Thoracic aorta (tissue), 2 donors: ENCODE data around the gene ZNF165. TPM values are rescaled to one million over a fixed set of nuclear protein-coding genes. Genes with fewer than 3 reads are reported as not detected.
"Not testable (repeated sequence)": the region's sequence is repeated elsewhere in the genome, so short reads cannot be mapped to it uniquely, and the experiment has no call there.

Experiments used
- ATAC-seq: fragments of 150-250 bp; one replicate; pipeline ENCODE4 v1.8.0; 2017; ENCODE audit warnings: low read depth; ENCODE audit not compliant: insufficient number of reproducible peaks, low FRiP score
- DNase-seq: peaks from one replicate; pipeline ENCODE4 v3.0.0-alpha.2; 2020; ENCODE audit warnings: low spot score
- H3K27ac ChIP-seq, 2 donors: fragments of 200-600 bp; sonication (generic); 1 replicate in 1 of 2; 2 replicates in 1 of 2; pipeline ENCODE4 v1.5.1; 2016; ENCODE audit warnings: mild to moderate bottlenecking in 2 of 2, moderate library complexity in 2 of 2
- H3K27me3 ChIP-seq: fragments of 200-600 bp; sonication (generic); replicated peaks from 2 replicates; pipeline ENCODE4 v1.6.0; 2016; ENCODE audit warnings: mild to moderate bottlenecking; ENCODE audit not compliant: insufficient read depth
- H3K36me3 ChIP-seq: fragments of 200-600 bp; sonication (generic); one replicate; pipeline ENCODE4 v1.5.1; 2016
- H3K4me1 ChIP-seq, 2 donors: fragments of 200-600 bp; sonication (generic); 1 replicate in 1 of 2; 2 replicates in 1 of 2; pipeline versions ENCODE4 v1.5.1 to v1.6.0; 2016; ENCODE audit warnings: low read depth in 2 of 2, mild to moderate bottlenecking in 1 of 2; ENCODE audit not compliant: control insufficient read depth in 1 of 2
- H3K4me3 ChIP-seq: fragments of 200-600 bp; sonication (generic); 2 replicates; pipeline ENCODE4 v1.5.1; 2016; ENCODE audit warnings: mild to moderate bottlenecking
- H3K9me3 ChIP-seq: fragments of 200-600 bp; sonication (generic); 2 replicates; pipeline ENCODE4 v1.5.1; 2016
- CTCF ChIP-seq: fragments of 200-600 bp; sonication (generic); IDR thresholded peaks from one replicate; pipeline ENCODE4 v1.5.1; 2019; ENCODE audit warnings: antibody characterized with exemption
- total RNA-seq, 2 donors: library from RNA; depleted of rRNA; stranded (reverse); fragments of >200 nt; gene quantifications; one replicate each; pipeline versions ENCODE4 v1.1.0 to v1.2.3, GENCODE V29; 2016

ZNF165 gene
- total RNA-seq, result under 1 TPM in 1 of 2 donors, not detected in 1; 0.56 TPM

GRCh38 chr6:28080381-28080630 lies at the start of gene ZNF165:
Gene ZNF165 (plus strand): TSS chr6:28080568. CDS start chr6:28085481, 4,913 bp downstream.
- ATAC-seq, DNase-seq: not testable (repeated sequence)

GRCh38 chr6:28053584-28053983 lies 26.8 kb upstream of the ZNF165 start:
- DNase-seq, result no peak
- no peak for ATAC-seq
- no peak for TF ChIP-seq CTCF
- H3K4me1 ChIP-seq, result no peaks in the 10 kb centered on the region
- no peaks in the 10 kb centered on the region for H3K36me3 ChIP-seq
- H3K27ac ChIP-seq, result no peak overlapping the region
- no peak overlapping the region for H3K4me3 ChIP-seq
- H3K27me3 ChIP-seq, result no peaks in the 10 kb centered on the region
- H3K9me3 ChIP-seq, result no peaks in the 10 kb centered on the region

More at GRCh38 chr6:28080381-28080630, at the start of gene ZNF165:
- peaks cover 0 to 12% of the 10 kb centered on the region in 2 donors for H3K4me1 ChIP-seq
- H3K4me3 ChIP-seq, result peak within 1 kb of the TSS; percentile 77
- H3K27me3 ChIP-seq, H3K36me3 ChIP-seq, H3K9me3 ChIP-seq: not testable (repeated sequence)
- H3K27ac ChIP-seq, result peak within 1 kb of the TSS; percentile 73 to 88

GRCh38 chr6:28060405-28060804 lies 20.0 kb upstream of the ZNF165 start:
- no peaks in the 10 kb centered on the region for H3K27me3 ChIP-seq
- H3K4me1 ChIP-seq, result no peaks in the 10 kb centered on the region
- ATAC-seq (no peak), DNase-seq (no peak)
- H3K9me3 ChIP-seq, result no peaks in the 10 kb centered on the region
- H3K27ac ChIP-seq, result no peak overlapping the region
- H3K36me3 ChIP-seq, result no peaks in the 10 kb centered on the region
- no peak for TF ChIP-seq CTCF
- H3K4me3 ChIP-seq, result no peak overlapping the region

GRCh38 chr6:28064272-28064671 lies 16.1 kb upstream of the ZNF165 start:
- Histone ChIP-seq H3K27me3 (no peaks in the 10 kb centered on the region), H3K9me3 (no peaks in the 10 kb centered on the region), H3K4me1 (no peaks in the 10 kb centered on the region), H3K27ac (no peak overlapping the region), H3K4me3 (no peak overlapping the region), H3K36me3 (no peaks in the 10 kb centered on the region)
- ATAC-seq (no peak), DNase-seq (no peak)
- no peak for TF ChIP-seq CTCF

GRCh38 chr6:28068067-28068466 lies 12.3 kb upstream of the ZNF165 start:
- TF ChIP-seq CTCF, result no peak
- ATAC-seq (no peak), DNase-seq (no peak)
- Histone ChIP-seq H3K9me3 (no peaks in the 10 kb centered on the region), H3K27ac (no peak overlapping the region), H3K4me1 (no peaks in the 10 kb centered on the region), H3K4me3 (no peak overlapping the region), H3K36me3 (no peaks in the 10 kb centered on the region), H3K27me3 (no peaks in the 10 kb centered on the region)

GRCh38 chr6:28070968-28071367 lies 9.4 kb upstream of the ZNF165 start:
- not testable (repeated sequence) for H3K4me3 ChIP-seq, H3K36me3 ChIP-seq

More at GRCh38 chr6:28070968-28071367, 9.4 kb upstream of the ZNF165 start:
- not testable (repeated sequence) for DNase-seq, H3K27me3 ChIP-seq, H3K9me3 ChIP-seq, H3K4me1 ChIP-seq, H3K27ac ChIP-seq, ATAC-seq
